Naive thymus-derived CD8-positive, alpha-beta T cell (primary cell): Measurements from ENCODE around the gene NOD1. TPM values are rescaled to one million over a fixed set of nuclear protein-coding genes. Genes with fewer than 3 reads are reported as not detected.

ENCODE experiments used
- ATAC-seq, 2 donors: fragments of 150-1000 bp; cut with Tn5 transposase in 1 of 2; sonication (Bioruptor Pico), chemical (Tn5 transposase) in 1 of 2; 1 replicate in 1 of 2; 2 replicates in 1 of 2; pipeline ENCODE4 v1.10.0; 2021; ENCODE audit warnings: mild to moderate bottlenecking in 2 of 2, moderate library complexity in 2 of 2
- POLR2A ChIA-PET: fragments of 350-600 bp; sonication (Branson Sonifier 250); formaldehyde crosslinking; loops from one replicate; lab custom pipeline; 2021; ENCODE audit warnings: antibody characterized with exemption; lab: Charles Lee
- DNase-seq, 10 donors: peaks; one replicate each; pipeline versions ENCODE4 v3.0.0 to v3.0.0-alpha.2; 2020 to 2022
- H3K27ac Mint-ChIP-seq, 10 donors: one replicate each; pipeline ENCODE4 v1.8.0; 2020 to 2022; ENCODE audit warnings: mild to moderate bottlenecking in 10 of 10, mixed read lengths in 10 of 10, moderate library complexity in 4 of 10, inconsistent platforms in 1 of 10
- H3K27me3 Mint-ChIP-seq, 5 donors: one replicate each; pipeline ENCODE4 v1.8.0; 2021 to 2022; ENCODE audit warnings: mixed read lengths in 5 of 5
- H3K36me3 Mint-ChIP-seq, 3 donors: one replicate each; pipeline ENCODE4 v1.8.0; 2020 to 2022; ENCODE audit warnings: mixed read lengths in 3 of 3, mild to moderate bottlenecking in 2 of 3, inconsistent platforms in 1 of 3
- H3K4me1 Mint-ChIP-seq, 4 donors: one replicate each; pipeline ENCODE4 v1.8.0; 2021 to 2022; ENCODE audit warnings: mixed read lengths in 4 of 4
- H3K4me3 Mint-ChIP-seq, 10 donors: one replicate each; pipeline ENCODE4 v1.8.0; 2020 to 2022; ENCODE audit warnings: mild to moderate bottlenecking in 10 of 10, mixed read lengths in 10 of 10, moderate library complexity in 6 of 10, inconsistent platforms in 1 of 10
- H3K9me3 Mint-ChIP-seq, 9 donors: one replicate each; pipeline ENCODE4 v1.8.0; 2020 to 2022; ENCODE audit warnings: mixed read lengths in 9 of 9, mild to moderate bottlenecking in 3 of 9, inconsistent platforms in 1 of 9, moderate library complexity in 1 of 9
- polyA plus RNA-seq, 3 donors: library from polyadenylated mRNA; unstranded; fragments of 300-500 nt; fragmentation: Illumina TruSeq; gene quantifications; one replicate each; pipeline ENCODE4 v1.2.3, GENCODE V29; 2021
- total RNA-seq, 8 experiments: library from RNA in 2 of 8; stranded (reverse) in 2 of 8; gene quantifications; one replicate each; pipeline ENCODE4 v1.2.3 and lab custom pipeline; 2021 to 2026

The NOD1 gene
- total and polyA plus RNA-seq, 5 experiments from 2014 or later, result 5.7 to 18.9 (median 9.3) TPM

DNA sequence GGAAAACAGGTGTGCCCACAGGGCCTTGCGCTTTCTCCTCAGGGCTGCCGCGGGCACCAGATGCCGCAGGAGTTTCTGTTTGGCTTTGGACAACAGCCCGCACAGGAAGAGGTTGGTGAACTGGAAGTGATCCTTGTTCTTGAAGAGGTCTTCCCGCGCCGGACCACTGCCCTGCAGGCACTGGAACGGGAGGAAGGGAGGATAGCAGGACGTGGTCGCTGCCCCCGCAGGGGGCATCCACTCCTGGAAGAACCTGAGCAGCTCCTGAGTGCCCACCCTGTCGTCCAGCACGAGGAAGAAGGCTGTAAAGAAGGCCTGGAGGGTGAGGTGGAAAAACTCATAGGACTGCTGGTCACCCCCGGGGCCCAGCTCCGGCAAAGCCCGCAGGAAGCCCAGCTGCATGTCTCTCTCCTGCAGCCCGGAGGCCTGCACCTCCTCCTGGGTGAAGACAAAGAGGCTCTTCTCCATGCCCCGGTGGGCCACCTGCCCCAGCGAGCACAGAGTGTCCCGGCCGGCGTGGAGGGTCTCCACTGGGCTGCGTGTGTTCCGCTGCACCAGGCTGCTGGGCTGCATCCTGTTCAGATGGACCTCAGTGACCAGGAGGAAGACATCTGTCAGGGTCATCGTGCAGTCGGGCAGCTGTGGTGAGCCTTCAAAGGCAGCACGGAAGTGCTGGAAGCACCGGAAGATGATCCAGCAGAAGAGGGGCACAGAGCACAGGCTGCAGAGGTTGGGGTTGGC, 26.9 kb downstream of the NOD1 start:
- Mint-ChIP-seq H3K36me3 (peaks cover 0 to 48% (median 17%) of the 10 kb centered on the region in 3 donors), H3K27me3 (no peaks in the 10 kb centered on the region), H3K27ac (no peak overlapping the region), H3K9me3 (no peaks in the 10 kb centered on the region), H3K4me3 (no peak overlapping the region), H3K4me1 (no peaks in the 10 kb centered on the region)
- ATAC-seq, result no peak
- POLR2A ChIA-PET, result no interaction called here
- DNase-seq, result no peak

DNA sequence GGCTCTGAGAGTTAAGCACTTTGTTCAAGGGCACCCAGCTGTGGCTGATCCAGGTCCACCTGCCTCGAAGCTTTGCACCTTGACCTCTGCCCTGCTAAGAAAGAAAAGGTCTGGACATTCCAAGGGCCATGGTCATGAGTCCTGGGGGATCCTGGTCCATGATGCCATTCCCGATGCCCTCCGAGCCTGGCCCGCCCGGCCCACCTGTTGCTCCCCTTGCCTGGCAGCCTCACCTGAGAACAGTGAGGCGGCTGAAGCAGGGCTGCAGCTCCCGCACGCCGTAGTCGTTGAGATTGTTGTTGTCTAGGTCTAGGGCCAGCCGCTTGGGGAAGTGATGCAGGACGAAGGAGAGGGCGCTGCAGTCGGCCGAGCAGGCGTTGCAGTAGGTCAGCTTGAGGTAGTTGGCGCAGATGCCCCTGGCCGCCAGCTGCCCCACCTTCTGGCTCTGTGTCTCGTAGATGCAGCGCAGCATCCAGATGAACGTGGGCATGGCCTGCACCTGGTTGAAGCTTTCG, 27.5 kb downstream of the NOD1 start:
- no peak overlapping the region for H3K4me3 Mint-ChIP-seq
- H3K27me3 Mint-ChIP-seq, result no peaks in the 10 kb centered on the region
- no peak overlapping the region for H3K27ac Mint-ChIP-seq
- peaks cover 0 to 4% (median 3%) of the 10 kb centered on the region in 4 donors for H3K4me1 Mint-ChIP-seq
- no peak for ATAC-seq
- no peak for DNase-seq
- POLR2A ChIA-PET, result interaction anchor here (0.6 to 0.7 kb wide), 2 partner anchors 11 to 154 kb away, joined by 3 read pairs; no protein-coding TSS in a partner anchor
- H3K36me3 Mint-ChIP-seq, result peaks cover 0 to 43% (median 16%) of the 10 kb centered on the region in 3 donors
- no peaks in the 10 kb centered on the region for H3K9me3 Mint-ChIP-seq

DNA sequence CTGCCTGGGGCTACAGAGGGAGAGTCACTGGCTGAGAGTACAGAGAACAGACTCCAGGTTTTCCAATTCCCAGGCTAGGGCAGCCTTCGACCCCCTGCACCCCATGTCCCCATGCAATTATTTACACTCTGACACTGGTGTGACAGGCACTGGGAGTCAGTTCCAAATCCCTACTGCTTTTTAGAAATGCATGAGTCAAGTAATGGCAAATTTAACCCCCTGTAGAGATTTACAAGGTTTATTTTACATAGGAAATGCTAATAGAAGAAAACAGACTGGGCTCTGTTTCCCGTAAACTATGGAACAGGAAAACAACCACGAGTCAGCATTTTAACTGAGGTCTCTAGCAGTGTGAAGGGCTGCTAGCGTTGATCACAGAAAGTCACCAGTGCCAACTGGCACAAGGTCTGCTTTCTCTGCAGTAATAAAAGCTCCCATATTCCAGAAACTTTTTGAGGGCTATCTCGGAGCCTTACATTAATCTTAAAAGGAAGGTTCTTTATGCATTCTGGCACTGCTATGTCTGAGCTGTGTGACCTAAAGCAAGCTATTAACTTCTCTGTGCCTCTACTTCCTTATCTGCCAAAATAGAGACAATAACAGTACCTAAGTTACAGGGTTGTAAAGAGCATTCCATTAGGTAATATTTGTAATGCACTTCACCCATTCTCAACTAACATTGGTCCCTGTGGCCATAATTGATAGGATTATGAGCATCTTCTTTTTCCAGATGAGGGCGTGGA, 28.2 kb downstream of the NOD1 start:
- POLR2A ChIA-PET, result interaction anchor here (0.6 to 0.7 kb wide), 2 partner anchors 11 to 154 kb away, joined by 3 read pairs; no protein-coding TSS in a partner anchor
- Mint-ChIP-seq H3K4me1 (peaks cover 0 to 9% (median 5%) of the 10 kb centered on the region in 4 donors), H3K36me3 (peaks cover 0 to 43% (median 16%) of the 10 kb centered on the region in 3 donors), H3K9me3 (no peaks in the 10 kb centered on the region), H3K27me3 (no peaks in the 10 kb centered on the region), H3K27ac (no peak overlapping the region), H3K4me3 (no peak overlapping the region)
- DNase-seq (no peak), ATAC-seq (no peak)

DNA sequence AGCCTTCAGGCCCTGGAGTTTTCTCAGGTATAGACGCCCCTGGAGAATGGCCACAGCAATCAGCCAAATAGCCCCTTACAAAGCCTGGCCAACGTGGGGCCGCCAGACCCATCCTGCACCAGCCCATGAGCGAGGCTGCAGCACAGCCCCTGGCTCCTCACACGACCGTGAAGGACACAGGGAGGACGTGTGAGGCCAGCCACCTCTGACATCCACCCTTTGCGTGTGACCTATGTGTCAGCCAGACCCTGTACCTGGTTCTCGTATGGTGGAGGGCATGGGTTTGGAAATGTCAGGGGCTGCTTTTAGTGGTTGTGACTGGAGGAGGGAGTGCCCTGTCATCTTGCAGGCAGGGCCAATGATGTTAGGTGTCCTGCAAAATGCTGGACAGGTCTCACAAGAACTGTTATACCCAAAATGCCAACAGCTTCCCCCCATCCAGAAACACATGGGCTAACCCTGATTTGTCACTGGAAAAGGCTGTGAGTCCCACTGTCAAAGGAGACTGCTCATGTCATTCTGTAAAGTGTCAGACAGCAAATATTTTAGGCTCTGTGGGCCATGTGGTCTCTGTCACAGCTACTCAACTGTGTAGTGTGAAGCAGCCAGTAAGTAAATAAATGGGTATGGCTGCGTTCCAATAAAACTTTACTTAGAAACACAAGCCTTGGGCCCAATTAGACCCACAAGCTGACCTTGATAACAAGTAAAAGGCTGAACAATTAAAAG, 30.0 kb downstream of the NOD1 start:
- H3K4me3 Mint-ChIP-seq, result no peak overlapping the region
- ATAC-seq, result no peak
- peaks cover 0 to 33% (median 13%) of the 10 kb centered on the region in 3 donors for H3K36me3 Mint-ChIP-seq
- H3K4me1 Mint-ChIP-seq, result peaks cover 0 to 9% (median 5%) of the 10 kb centered on the region in 4 donors
- no peaks in the 10 kb centered on the region for H3K9me3 Mint-ChIP-seq
- no peak overlapping the region for H3K27ac Mint-ChIP-seq
- no peak for DNase-seq
- POLR2A ChIA-PET, result no interaction called here
- H3K27me3 Mint-ChIP-seq, result no peaks in the 10 kb centered on the region

DNA sequence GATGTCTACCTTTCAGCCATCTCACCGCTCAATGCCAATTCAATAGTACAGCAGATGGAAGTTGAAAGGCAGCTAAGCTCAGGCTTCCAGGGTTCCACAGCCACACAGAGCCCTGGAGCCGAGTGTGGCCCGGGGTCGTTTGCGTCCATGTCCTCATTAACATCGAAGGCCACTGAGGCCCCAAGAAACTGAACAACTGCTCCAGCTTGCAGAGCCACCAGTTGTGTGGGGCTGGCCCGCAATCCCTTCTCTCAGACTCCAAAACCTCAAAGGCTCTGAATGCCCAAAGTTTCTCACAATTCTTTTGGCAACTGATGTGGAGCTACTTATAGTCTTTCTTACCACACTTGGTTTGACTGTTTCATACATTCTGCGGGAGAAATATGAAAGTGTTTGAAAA, 31.1 kb downstream of the NOD1 start:
- peak overlapping the region in 2 of 10 donors; percentile 27 to 41 for H3K27ac Mint-ChIP-seq
- peaks cover 0 to 28% (median 13%) of the 10 kb centered on the region in 3 donors for H3K36me3 Mint-ChIP-seq
- DNase-seq (no peak), ATAC-seq (no peak)
- H3K4me3 Mint-ChIP-seq, result no peak overlapping the region
- POLR2A ChIA-PET, result no interaction called here
- no peaks in the 10 kb centered on the region for H3K27me3 Mint-ChIP-seq
- H3K4me1 Mint-ChIP-seq, result peaks cover 0 to 9% (median 5%) of the 10 kb centered on the region in 4 donors
- no peaks in the 10 kb centered on the region for H3K9me3 Mint-ChIP-seq

DNA sequence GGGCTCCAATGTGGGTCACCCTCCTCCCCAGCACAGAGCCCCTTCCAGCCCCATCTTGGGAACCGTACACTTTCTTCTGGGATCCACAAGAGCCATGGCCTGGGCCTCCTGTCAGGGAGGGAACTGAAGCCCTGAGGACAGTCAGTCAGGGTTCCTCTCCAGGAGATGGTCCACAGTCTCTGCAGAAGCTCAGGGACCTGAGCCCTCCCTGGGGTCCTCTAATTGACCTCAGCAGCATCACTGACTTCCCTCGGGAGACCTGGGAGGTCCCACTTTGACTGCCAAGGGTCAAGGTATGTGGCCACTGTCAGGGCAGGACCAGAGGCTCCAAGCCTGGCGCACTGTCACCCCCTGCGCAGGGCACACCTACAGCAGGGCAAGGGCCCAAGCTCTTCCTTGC, 32.3 kb downstream of the NOD1 start:
- ATAC-seq, result no peak
- H3K27ac Mint-ChIP-seq, result peak overlapping the region in 5 of 10 donors; percentile 15 to 91 (median 71)
- peaks cover 0 to 9% (median 5%) of the 10 kb centered on the region in 4 donors for H3K4me1 Mint-ChIP-seq
- H3K9me3 Mint-ChIP-seq, result no peaks in the 10 kb centered on the region
- H3K36me3 Mint-ChIP-seq, result peaks cover 0 to 24% (median 11%) of the 10 kb centered on the region in 3 donors
- POLR2A ChIA-PET, result no interaction called here
- no peak overlapping the region for H3K4me3 Mint-ChIP-seq
- DNase-seq, result no peak
- no peaks in the 10 kb centered on the region for H3K27me3 Mint-ChIP-seq

DNA sequence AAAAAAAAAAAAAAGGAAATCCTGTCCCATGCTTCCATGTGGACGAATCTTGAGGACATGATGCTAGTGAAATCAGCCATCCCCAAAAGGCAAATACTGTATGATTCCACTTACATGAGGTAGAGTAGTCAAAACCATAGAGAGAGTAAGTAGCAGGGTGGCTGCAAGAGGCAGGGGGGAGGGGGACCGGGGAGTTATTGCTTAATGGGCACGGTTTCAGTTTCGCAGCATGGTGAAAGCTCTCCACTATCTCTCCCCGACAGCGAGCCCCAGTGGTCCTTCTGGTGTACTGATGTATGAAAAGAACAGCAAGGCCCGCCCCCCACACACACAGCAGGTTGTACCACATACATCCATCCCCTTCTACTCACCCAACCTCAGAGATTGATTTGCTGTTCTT, 32.8 kb downstream of the NOD1 start:
- Mint-ChIP-seq H3K4me1 (peaks cover 0 to 9% (median 5%) of the 10 kb centered on the region in 4 donors), H3K27me3 (no peaks in the 10 kb centered on the region), H3K4me3 (no peak overlapping the region), H3K27ac (peak overlapping the region in 6 of 10 donors; percentile 15 to 91 (median 76)), H3K9me3 (no peaks in the 10 kb centered on the region), H3K36me3 (peaks cover 0 to 24% (median 11%) of the 10 kb centered on the region in 3 donors)
- ATAC-seq (peak; percentile 94 to 99), DNase-seq (peak; percentile 31 to 75 (median 66))
- POLR2A ChIA-PET, result interaction anchor here (0.7 to 1.1 kb wide), 2 partner anchors 24 to 52 kb away, joined by 6 to 7 read pairs; no protein-coding TSS in a partner anchor

DNA sequence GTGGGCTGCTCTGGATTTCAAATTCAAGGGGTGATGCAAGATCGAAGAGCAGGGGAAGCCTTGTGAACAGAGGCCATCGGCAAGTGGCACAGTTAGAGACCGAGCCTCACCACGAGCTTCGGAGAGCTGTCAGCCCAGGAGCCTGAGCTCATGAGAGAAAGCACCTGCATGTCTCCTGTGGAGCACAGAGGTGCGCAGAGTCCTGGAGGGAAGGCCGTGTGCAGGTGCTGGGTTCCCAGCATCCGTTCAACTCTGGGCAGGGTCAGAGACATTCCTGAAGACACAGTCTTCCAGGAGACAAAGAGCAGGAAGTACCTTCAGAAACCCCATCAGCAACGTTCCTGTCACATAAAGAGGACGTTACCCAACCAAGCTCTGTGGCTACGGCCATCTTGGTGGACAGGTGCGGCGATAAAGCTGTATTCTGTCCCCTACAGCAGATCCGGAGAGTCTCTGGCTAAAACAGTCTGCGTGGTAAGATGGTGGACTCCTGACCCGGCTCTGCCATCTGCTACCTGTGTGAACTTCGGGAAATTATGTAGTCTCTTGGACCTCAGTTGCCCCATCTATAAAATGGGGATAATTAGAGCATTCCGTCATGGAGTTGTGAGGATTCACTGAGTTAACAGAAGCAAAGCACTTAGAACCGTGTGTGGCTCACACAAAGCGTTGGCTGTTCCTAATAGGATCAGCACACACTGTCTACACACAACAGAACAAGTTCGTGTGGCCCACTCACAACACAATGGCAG, 40.6 kb downstream of the NOD1 start:
- H3K27me3 Mint-ChIP-seq, result no peaks in the 10 kb centered on the region
- POLR2A ChIA-PET, result no interaction called here
- peaks cover 0 to 30% (median under 1%) of the 10 kb centered on the region in 4 donors for H3K4me1 Mint-ChIP-seq
- H3K27ac Mint-ChIP-seq, result no peak overlapping the region
- peaks cover 0 to 3% (median 0%) of the 10 kb centered on the region in 9 donors for H3K9me3 Mint-ChIP-seq
- DNase-seq, result no peak
- no peak for ATAC-seq
- H3K36me3 Mint-ChIP-seq, result peaks cover 0 to 50% (median 42%) of the 10 kb centered on the region in 3 donors
- no peak overlapping the region for H3K4me3 Mint-ChIP-seq

DNA sequence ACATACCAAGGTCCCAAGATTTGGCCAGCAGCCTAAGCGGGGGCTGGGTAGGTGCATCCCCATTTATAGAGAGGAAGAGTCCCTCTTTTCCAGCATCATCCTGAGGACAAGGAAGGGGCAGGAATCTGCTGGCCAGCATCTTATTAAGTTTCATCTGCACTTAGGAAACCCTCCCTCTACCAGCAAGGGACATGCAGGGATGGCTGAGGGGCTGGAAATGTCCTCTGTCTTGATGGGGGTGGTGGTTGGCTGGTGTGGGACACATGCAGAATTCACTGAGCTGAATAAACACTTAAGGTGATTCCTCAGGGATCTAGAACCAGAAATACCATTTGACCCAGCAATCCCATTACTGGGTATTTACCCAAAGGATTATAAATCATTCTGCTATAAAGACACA, 42.1 kb downstream of the NOD1 start:
- Mint-ChIP-seq H3K4me1 (peaks cover 0 to 41% (median under 1%) of the 10 kb centered on the region in 4 donors), H3K27me3 (no peaks in the 10 kb centered on the region), H3K9me3 (peaks cover 0 to 3% (median 0%) of the 10 kb centered on the region in 9 donors), H3K36me3 (peaks cover 0 to 61% (median 53%) of the 10 kb centered on the region in 3 donors), H3K4me3 (no peak overlapping the region), H3K27ac (no peak overlapping the region)
- DNase-seq, result no peak
- POLR2A ChIA-PET, result no interaction called here
- no peak for ATAC-seq

DNA sequence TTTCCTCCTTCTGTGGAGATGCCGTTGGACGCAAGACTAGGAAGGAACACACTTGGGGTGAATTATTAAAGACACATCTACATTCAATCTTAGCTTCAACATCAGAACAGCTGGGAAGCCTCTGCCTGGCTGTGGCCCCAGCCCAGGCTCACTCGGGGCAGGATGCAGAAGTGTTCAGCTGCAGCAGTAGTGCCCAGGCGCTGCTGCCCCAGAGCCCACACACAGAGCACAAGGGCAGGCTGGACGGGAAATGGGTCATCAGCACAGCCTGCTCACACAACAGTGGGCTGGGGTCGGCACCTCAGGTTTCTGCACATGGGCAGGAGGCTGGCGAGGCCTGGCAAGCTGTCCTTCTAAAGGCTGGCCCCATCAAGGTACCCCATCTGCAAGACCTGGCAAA, 42.5 kb downstream of the NOD1 start:
- H3K4me1 Mint-ChIP-seq, result peaks cover 0 to 46% (median under 1%) of the 10 kb centered on the region in 4 donors
- POLR2A ChIA-PET, result no interaction called here
- ATAC-seq (no peak), DNase-seq (no peak)
- no peak overlapping the region for H3K4me3 Mint-ChIP-seq
- peaks cover 0 to 63% (median 57%) of the 10 kb centered on the region in 3 donors for H3K36me3 Mint-ChIP-seq
- H3K27me3 Mint-ChIP-seq, result no peaks in the 10 kb centered on the region
- peaks cover 0 to 3% (median 0%) of the 10 kb centered on the region in 9 donors for H3K9me3 Mint-ChIP-seq
- no peak overlapping the region for H3K27ac Mint-ChIP-seq

DNA sequence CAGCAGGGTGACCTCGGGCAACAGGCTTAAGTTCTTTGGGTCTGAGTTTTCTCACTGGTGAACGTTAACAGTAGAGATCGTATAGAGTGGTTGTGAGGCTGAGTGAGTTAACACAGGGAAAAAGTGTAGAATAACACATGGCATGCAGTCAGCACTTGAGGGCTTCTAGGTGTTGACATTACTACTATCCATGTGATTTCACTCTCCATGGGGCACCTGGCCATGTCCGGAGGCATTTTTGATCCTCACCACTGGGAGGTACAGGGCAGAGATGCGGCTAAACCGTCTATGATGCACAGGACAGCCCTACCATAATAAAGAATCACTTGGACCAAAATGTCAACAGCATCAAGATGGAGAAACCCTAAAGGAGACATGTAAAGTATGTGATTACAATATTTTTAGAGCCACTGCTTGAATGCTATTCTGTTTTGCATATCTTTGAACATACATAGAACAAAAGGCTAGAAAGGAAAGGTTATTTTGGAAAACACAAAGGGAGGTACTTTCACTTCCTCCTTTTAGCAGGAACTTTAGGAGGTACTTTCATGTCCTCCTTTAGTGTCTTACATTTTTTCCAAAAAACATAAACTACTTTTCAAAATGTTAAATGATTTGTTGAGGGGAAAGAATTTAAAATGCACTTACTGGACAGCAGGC, 44.3 kb downstream of the NOD1 start:
- no peak overlapping the region for H3K4me3 Mint-ChIP-seq
- H3K27me3 Mint-ChIP-seq, result no peaks in the 10 kb centered on the region
- H3K27ac Mint-ChIP-seq, result peak overlapping the region in 1 of 10 donors; percentile 33
- DNase-seq (no peak), ATAC-seq (no peak)
- peaks cover 0 to 3% (median 0%) of the 10 kb centered on the region in 9 donors for H3K9me3 Mint-ChIP-seq
- H3K4me1 Mint-ChIP-seq, result peaks cover 0 to 59% (median under 1%) of the 10 kb centered on the region in 4 donors
- H3K36me3 Mint-ChIP-seq, result peaks cover 0 to 75% (median 62%) of the 10 kb centered on the region in 3 donors
- POLR2A ChIA-PET, result no interaction called here
